ENCODE measurements around the gene CYP2C18. TPM values are rescaled to one million over a fixed set of nuclear protein-coding genes. Genes with fewer than 3 reads are reported as not detected.

The CYP2C18 gene
- total and polyA plus RNA-seq, 2 donors (not counting 1 experiment from before 2014, with no cell fraction given), result not detected

DNA sequence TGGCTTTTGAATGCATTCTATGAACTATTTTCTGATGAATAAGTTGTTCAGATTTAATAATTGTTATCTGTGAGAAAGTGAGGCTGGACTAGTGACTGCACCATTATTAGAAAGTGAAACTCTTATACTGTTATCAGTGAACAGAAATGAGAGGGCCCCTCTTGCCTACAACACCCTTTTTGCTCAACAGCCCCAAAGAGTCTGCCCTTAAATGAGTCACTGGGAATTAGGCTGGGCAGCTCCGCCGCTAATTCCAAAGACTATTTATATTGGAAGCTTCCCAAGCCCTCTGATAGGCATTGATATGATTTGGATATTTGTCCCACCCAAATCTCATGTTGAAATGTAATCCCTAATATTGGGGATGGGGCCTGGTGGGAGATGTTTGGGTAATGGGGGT, 7.0 kb upstream of the CYP2C18 start:
- H3K4me3 Mint-ChIP-seq, result no peak overlapping the region
- no peak overlapping the region for H2AFZ ChIP-seq (ENCODE audit: insufficient read depth, low read depth, low read length, poor library complexity, severe bottlenecking)
- H3K79me2 ChIP-seq (ENCODE audit: control insufficient read depth, insufficient read depth, low read length), result no peaks in the 10 kb centered on the region
- no peak overlapping the region for H3K4me3 ChIP-seq (ENCODE audit: control extremely low read depth in 1 of 5, extremely low read depth in 1 of 5, insufficient read depth in 1 of 5, low read depth in 2 of 5, low read length in 4 of 5)
- H3K9ac ChIP-seq (ENCODE audit: low read length), result no peak overlapping the region
- intact Hi-C loops (cut with micrococcal nuclease), result no loop called here
- no peaks in the 10 kb centered on the region for H3K9me3 Mint-ChIP-seq (ENCODE audit: insufficient read depth)
- no peaks in the 10 kb centered on the region for H4K20me1 ChIP-seq (ENCODE audit: control insufficient read depth, insufficient read depth, low read length, poor library complexity, severe bottlenecking)
- no peaks in the 10 kb centered on the region for H3K4me1 ChIP-seq (ENCODE audit: control insufficient read depth in 2 of 2, insufficient read depth in 2 of 2, low read length in 2 of 2)
- ATAC-seq (ENCODE audit: low read depth) (no peak), DNase-seq (no peak)
- H3K4me2 ChIP-seq (replicated peaks; ENCODE audit: low read depth, low read length, poor library complexity, severe bottlenecking), result no peak overlapping the region
- ChIA-PET CTCF (no interaction called here), POLR2A (no interaction called here)
- no peak overlapping the region for H3K27ac Mint-ChIP-seq
- H3K27me3 ChIP-seq (replicated peaks in 1 of 4; ENCODE audit: control extremely low read depth in 1 of 4, control insufficient read depth in 3 of 4, insufficient read depth in 4 of 4, low read length in 3 of 4), result no peaks in the 10 kb centered on the region
- no peaks in the 10 kb centered on the region for H3K9me3 ChIP-seq (ENCODE audit: control extremely low read depth in 1 of 3, control insufficient read depth in 2 of 3, insufficient read depth in 1 of 3, low read length in 2 of 3)
- no peaks in the 10 kb centered on the region for H3K4me1 Mint-ChIP-seq
- H3K27me3 Mint-ChIP-seq, result peaks cover 5% of the 10 kb centered on the region
- WGBS (ENCODE audit: insufficient coverage), result no CpG with 5 or more reads among the region's 2 CpGs
- H3K27ac ChIP-seq (ENCODE audit: low read length in 2 of 2), result no peak overlapping the region
- H3K36me3 ChIP-seq (replicated peaks in 1 of 2; ENCODE audit: control extremely low read depth in 1 of 2, control insufficient read depth in 1 of 2, extremely low read depth in 1 of 2, insufficient read depth in 2 of 2, low read length in 1 of 2), result no peaks in the 10 kb centered on the region
- TF ChIP-seq, protein P1, sequence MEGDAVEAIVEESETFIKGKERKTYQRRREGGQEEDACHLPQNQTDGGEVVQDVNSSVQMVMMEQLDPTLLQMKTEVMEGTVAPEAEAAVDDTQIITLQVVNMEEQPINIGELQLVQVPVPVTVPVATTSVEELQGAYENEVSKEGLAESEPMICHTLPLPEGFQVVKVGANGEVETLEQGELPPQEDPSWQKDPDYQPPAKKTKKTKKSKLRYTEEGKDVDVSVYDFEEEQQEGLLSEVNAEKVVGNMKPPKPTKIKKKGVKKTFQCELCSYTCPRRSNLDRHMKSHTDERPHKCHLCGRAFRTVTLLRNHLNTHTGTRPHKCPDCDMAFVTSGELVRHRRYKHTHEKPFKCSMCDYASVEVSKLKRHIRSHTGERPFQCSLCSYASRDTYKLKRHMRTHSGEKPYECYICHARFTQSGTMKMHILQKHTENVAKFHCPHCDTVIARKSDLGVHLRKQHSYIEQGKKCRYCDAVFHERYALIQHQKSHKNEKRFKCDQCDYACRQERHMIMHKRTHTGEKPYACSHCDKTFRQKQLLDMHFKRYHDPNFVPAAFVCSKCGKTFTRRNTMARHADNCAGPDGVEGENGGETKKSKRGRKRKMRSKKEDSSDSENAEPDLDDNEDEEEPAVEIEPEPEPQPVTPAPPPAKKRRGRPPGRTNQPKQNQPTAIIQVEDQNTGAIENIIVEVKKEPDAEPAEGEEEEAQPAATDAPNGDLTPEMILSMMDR (IDR thresholded peaks at IDR 0.05), result no peak
- TF ChIP-seq EZH2 (IDR thresholded peaks at IDR 0.05; ENCODE audit: borderline replicate concordance, insufficient read depth, low read depth, low read length, poor library complexity, severe bottlenecking), result no peak

DNA sequence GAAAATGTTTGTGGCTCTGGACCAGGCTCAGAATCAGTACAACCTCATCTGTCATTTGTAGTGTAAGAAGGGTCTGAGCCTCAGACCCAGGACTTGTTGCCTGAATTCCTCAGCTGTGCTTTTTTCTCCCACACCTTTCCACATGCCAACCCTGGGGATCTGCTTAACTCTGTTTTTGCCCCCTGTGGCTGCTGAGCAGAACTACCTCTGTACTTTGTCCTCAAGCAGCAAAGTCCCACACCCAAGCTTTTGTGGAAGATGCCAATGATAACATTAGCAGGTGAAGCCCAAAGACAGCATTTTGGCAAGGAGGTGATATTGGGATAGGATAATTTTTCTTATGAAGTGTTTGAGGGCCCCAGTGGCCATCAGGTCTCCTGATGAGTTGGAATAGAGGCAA, 5.8 kb upstream of the CYP2C18 start:
- H3K36me3 ChIP-seq (replicated peaks in 1 of 2; ENCODE audit: control extremely low read depth in 1 of 2, control insufficient read depth in 1 of 2, extremely low read depth in 1 of 2, insufficient read depth in 2 of 2, low read length in 1 of 2), result no peaks in the 10 kb centered on the region
- Mint-ChIP-seq H3K9me3 (ENCODE audit: insufficient read depth) (no peaks in the 10 kb centered on the region), H3K4me1 (no peaks in the 10 kb centered on the region), H3K27me3 (peaks cover 5% of the 10 kb centered on the region), H3K4me3 (no peak overlapping the region), H3K27ac (no peak overlapping the region)
- no peaks in the 10 kb centered on the region for H3K27me3 ChIP-seq (replicated peaks in 1 of 4; ENCODE audit: control extremely low read depth in 1 of 4, control insufficient read depth in 3 of 4, insufficient read depth in 4 of 4, low read length in 3 of 4)
- no peak overlapping the region for H2AFZ ChIP-seq (ENCODE audit: insufficient read depth, low read depth, low read length, poor library complexity, severe bottlenecking)
- intact Hi-C loops (cut with micrococcal nuclease), result no loop called here
- H3K4me2 ChIP-seq (replicated peaks; ENCODE audit: low read depth, low read length, poor library complexity, severe bottlenecking), result no peak overlapping the region
- ChIA-PET POLR2A (no interaction called here), CTCF (no interaction called here)
- no peaks in the 10 kb centered on the region for H4K20me1 ChIP-seq (ENCODE audit: control insufficient read depth, insufficient read depth, low read length, poor library complexity, severe bottlenecking)
- H3K27ac ChIP-seq (ENCODE audit: low read length in 2 of 2), result no peak overlapping the region
- no peak overlapping the region for H3K9ac ChIP-seq (ENCODE audit: low read length)
- no peaks in the 10 kb centered on the region for H3K4me1 ChIP-seq (ENCODE audit: control insufficient read depth in 2 of 2, insufficient read depth in 2 of 2, low read length in 2 of 2)
- H3K9me3 ChIP-seq (ENCODE audit: control extremely low read depth in 1 of 3, control insufficient read depth in 2 of 3, insufficient read depth in 1 of 3, low read length in 2 of 3), result no peaks in the 10 kb centered on the region
- no peak for TF ChIP-seq EZH2 (IDR thresholded peaks at IDR 0.05; ENCODE audit: borderline replicate concordance, insufficient read depth, low read depth, low read length, poor library complexity, severe bottlenecking)
- TF ChIP-seq, protein P1 (IDR thresholded peaks at IDR 0.05), result no peak
- ATAC-seq (ENCODE audit: low read depth) (no peak), DNase-seq (no peak)
- H3K4me3 ChIP-seq (ENCODE audit: control extremely low read depth in 1 of 5, extremely low read depth in 1 of 5, insufficient read depth in 1 of 5, low read depth in 2 of 5, low read length in 4 of 5), result no peak overlapping the region
- no peaks in the 10 kb centered on the region for H3K79me2 ChIP-seq (ENCODE audit: control insufficient read depth, insufficient read depth, low read length)
